Astrocyte of the cerebellum (primary cell): ENCODE data around the gene HAP1.

Experiments used
- DNase-seq: peaks from one replicate; pipeline ENCODE4 v3.0.0-alpha.2; 2011; ENCODE audit warnings: low read depth
- H3K4me3 ChIP-seq: 2 replicates; pipeline ENCODE4 v1.5.1; 2011; ENCODE audit warnings: mild to moderate bottlenecking, low read depth, low read length, moderate library complexity
- in situ Hi-C: cut with HindIII; loops from 2 replicates; pipeline ENCODE4 v1.10.0; 2017; ENCODE audit warnings: low sequenced_read_pairs
- TF ChIP-seq, protein P1 (sequence below): IDR thresholded peaks from 2 replicates; pipeline ENCODE4 v1.5.1; 2012; ENCODE audit warnings: low read length, low read depth, moderate library complexity, mild to moderate bottlenecking; ENCODE audit errors: missing control alignments

The HAP1 gene

DNA sequence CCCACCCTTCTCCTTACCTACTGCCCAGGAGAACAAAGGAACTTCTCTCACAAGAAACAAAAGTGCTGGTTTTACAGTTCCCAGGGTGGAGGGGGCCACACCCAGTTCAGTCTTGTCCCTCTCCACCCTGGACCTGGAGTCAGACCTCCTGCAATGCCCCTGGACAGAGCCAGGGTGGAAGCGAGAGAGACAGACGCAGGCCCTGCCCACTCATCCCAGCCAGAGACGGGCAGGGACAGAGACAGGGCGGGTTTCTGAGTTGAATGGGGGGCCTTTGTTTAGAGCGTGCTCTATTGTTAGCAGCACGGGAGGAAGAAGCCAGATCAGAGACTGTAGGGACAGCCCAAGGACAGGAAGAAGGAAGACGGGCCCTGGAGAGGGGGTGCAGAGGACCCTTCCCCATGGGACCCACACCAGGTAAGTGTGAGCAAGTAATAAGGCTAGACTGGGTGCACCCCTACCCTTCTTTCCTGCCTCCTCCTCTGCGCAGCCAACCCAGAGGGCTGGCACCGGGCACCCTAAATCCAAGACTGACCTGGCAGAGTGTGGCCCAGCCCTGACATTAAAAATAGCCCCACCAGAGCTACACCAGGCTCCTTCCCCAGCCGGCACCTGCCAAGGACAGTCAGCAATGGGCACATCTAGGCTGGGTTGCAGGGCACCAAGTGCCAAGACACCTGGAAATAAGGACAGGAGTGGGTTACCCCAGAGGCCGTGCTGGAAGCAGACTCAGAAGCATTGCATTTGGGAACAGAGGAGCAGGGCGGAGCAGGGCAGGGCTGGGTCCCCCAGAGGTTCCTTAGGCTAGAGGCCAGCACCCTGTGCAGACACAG is 41.2 kb upstream of the HAP1 start:
- TF ChIP-seq, protein P1, sequence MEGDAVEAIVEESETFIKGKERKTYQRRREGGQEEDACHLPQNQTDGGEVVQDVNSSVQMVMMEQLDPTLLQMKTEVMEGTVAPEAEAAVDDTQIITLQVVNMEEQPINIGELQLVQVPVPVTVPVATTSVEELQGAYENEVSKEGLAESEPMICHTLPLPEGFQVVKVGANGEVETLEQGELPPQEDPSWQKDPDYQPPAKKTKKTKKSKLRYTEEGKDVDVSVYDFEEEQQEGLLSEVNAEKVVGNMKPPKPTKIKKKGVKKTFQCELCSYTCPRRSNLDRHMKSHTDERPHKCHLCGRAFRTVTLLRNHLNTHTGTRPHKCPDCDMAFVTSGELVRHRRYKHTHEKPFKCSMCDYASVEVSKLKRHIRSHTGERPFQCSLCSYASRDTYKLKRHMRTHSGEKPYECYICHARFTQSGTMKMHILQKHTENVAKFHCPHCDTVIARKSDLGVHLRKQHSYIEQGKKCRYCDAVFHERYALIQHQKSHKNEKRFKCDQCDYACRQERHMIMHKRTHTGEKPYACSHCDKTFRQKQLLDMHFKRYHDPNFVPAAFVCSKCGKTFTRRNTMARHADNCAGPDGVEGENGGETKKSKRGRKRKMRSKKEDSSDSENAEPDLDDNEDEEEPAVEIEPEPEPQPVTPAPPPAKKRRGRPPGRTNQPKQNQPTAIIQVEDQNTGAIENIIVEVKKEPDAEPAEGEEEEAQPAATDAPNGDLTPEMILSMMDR, result no peak
- in situ Hi-C loops, result no loop called here
- no peak overlapping the region for H3K4me3 ChIP-seq
- no peak for DNase-seq

DNA sequence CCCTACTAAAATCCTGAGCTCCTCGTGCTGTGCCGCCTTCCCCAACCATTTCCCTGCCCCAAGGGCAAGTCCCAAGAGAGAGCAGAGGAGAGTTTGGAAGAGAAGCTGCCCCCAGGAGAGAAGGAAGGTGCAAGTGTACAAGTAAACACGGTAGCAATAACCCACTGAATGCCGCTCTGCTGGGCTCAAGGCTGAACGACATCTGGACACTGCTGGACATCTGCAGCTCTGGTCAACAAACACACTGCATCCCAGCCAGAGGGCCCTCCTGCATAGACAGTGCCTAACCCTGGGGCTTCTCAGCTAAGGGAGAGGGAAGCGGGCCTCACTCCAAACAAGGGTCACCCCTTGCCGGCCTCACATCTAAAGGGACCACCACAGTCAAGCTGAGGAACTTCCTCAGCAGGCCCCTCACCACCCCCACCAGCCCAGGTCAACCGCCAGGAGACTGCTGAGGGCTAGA is 39.3 kb upstream of the HAP1 start:
- no peak overlapping the region for H3K4me3 ChIP-seq
- TF ChIP-seq, protein P1, result no peak
- in situ Hi-C loops, result no loop called here
- DNase-seq, result no peak

DNA sequence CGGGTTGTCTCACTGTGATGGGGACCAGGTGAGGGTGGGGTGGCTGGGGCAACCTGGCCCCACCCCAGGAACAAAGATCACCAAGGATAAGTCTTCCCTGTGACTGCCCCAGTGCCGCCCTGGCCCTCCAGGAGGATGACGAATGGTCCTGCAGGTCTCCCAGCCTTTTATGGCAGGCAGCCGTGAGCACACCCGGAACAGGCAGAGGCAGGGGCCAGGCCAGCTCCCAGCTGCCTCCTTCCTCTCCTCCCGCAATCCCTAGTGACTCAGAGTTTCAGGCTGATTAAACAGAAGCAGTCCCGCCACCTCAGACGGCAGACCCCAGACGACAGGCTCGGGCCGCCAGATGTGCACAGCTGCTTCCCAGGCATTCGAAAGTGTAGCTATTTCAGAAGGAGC is 38.7 kb upstream of the HAP1 start:
- in situ Hi-C loops, result no loop called here
- H3K4me3 ChIP-seq, result no peak overlapping the region
- DNase-seq, result peak; percentile 71
- TF ChIP-seq, protein P1, result no peak

DNA sequence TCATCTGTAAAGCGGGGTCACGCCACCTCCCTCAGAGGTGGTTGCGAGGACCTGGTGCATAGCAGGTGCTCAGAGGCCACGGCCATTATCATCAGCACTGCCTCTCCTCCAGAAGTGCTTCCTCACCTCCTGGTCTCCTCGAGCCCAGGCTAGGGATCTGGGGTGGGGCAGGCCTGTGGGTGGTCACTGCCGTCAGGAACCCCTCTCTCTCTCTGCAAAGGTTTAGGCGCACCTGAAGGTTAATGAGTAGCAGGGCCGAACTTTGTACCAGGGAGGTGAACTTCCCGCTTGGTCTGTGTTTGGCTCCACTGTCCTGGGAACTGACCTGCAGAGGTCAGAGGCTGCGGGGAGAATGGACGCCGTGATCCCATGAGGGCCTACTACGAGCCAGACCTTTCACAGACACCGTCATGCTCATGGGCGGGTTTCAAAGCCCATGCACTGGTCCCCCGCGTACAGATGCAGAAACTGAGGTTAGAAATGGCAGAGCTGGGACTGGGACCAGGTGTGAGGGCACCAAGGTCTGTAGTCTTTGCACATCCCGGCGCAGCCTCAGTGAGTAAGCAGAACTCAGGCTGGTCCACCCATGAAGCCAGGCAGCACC is 38.2 kb upstream of the HAP1 start:
- DNase-seq, result no peak
- in situ Hi-C loops, result no loop called here
- TF ChIP-seq, protein P1, result no peak
- no peak overlapping the region for H3K4me3 ChIP-seq

DNA sequence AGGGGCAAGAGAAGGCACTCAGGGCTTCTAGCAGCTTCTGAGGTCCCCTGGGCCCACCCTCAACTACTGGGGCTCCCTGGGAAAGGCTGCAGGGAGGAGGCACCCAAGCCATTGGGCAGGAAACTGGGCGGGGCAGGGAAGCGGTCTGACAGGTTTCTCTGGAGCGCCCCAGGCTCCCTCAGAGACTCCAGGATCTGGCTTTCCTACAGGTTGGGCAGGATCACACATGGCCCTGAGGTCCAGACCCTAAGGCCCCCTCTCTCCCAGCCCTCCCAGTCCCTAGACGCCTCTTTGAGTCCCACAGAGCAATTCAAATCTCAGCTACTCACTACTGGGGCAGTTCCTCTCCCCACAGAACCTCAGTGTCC is 37.8 kb upstream of the HAP1 start:
- no peak overlapping the region for H3K4me3 ChIP-seq
- DNase-seq, result no peak
- in situ Hi-C loops, result no loop called here
- TF ChIP-seq, protein P1, result no peak

DNA sequence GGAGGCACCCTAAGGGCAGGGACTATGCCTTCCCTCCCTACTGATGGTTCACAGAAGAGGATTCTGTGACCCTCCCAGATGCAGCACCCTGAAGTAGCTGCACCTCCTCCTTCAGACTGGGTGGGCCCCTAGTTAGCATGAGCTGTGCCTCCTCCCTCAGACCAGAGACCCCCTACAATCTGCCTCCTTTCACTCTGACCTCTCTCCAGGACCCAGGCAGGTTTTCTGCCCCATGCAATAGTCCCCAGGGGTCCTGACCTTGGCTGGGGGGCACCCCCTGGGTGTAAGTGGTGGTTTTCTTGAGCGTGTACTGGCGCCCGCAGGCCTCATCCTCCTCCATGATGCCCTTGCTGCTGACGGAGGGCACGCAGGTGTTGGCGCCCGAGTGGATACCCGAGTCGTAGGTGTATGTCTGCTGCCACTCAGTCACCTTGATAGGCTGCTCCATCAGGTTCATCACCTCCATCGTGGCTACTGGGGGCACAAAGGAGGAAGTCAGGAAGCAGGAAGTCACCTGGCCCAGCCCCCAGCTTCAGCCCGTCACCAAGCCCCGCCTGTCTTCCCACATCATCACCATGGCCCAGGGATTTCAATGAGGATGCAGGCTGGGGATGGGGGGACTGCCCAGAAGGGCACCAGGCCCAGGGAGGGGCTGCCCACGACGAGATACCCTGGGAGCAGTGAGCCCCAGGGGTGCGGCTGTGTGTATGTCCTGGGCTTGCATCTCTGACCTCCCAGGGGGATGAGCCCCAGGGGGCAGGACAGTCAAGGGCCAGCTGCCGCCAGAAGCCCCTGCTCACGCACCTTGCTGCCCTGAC is 37.2 kb upstream of the HAP1 start:
- H3K4me3 ChIP-seq, result no peak overlapping the region
- TF ChIP-seq, protein P1, result no peak
- DNase-seq, result no peak
- in situ Hi-C loops, result no loop called here
